BJ (cell line): ENCODE measurements around the gene GCNT3. TPM values are rescaled to one million over a fixed set of nuclear protein-coding genes. Genes with fewer than 3 reads are reported as not detected.

ENCODE experiments used
- CTCF ChIA-PET: fragments of 350-600 bp; formaldehyde crosslinking; extraction: SDS; loops from one replicate; lab custom pipeline; 2021; ENCODE audit warnings: antibody characterized with exemption, inconsistent platforms; lab: Yijun Ruan, JAX
- POLR2A ChIA-PET: fragments of 300-600 bp; sonication (Branson Sonifier 250); formaldehyde crosslinking; extraction: SDS; loops from one replicate; lab custom pipeline; 2021; ENCODE audit warnings: antibody characterized with exemption; lab: Charles Lee
- DNase-seq: peaks from one replicate; pipeline ENCODE4 v3.0.0-alpha.2; 2011; ENCODE audit warnings: low read depth
- H3K27me3 ChIP-seq: 2 replicates; pipeline ENCODE4 v1.6.0; 2011; ENCODE audit warnings: low read length; ENCODE audit not compliant: control insufficient read depth, insufficient read depth
- H3K36me3 ChIP-seq: 2 replicates; pipeline ENCODE4 v1.5.1; 2011; ENCODE audit warnings: low read length; ENCODE audit not compliant: control insufficient read depth, insufficient read depth
- H3K4me3 ChIP-seq: 2 replicates; pipeline ENCODE4 v1.5.1; 2011; ENCODE audit warnings: low read depth, mild to moderate bottlenecking, control low read depth, low read length
- CTCF ChIP-seq: IDR thresholded peaks from 2 replicates; pipeline ENCODE4 v1.5.1; 2011; ENCODE audit warnings: low read depth, mild to moderate bottlenecking, control low read depth, inconsistent platforms, low read length, moderate library complexity; ENCODE audit not compliant: insufficient read depth
- polyA plus RNA-seq: library from polyadenylated mRNA; depleted of rRNA; stranded (reverse); fragments of >200 nt; gene quantifications from 2 replicates; pipeline ENCODE4 v1.2.3, GENCODE V29; 2011; rRNA removed
- small RNA-seq: library from RNA; depleted of rRNA; stranded (forward); fragments of <200 nt; gene quantifications from one replicate; pipeline ENCODE3, GENCODE V24; 2012; ENCODE audit warnings: low replicate concordance, low read depth; ENCODE audit not compliant: insufficient read length

The GCNT3 gene
- polyA plus RNA-seq, 1 experiment = not detected

GRCh38 chr15:59659366-59659765, 47.8 kb downstream of the GCNT3 start:
- no peaks in the 10 kb centered on the region for H3K27me3 ChIP-seq
- no peak for DNase-seq
- POLR2A ChIA-PET = no interaction called here
- CTCF ChIA-PET = interaction anchor here (1.0 kb wide), 1 partner anchor 8 kb away, joined by 3 read pairs; no protein-coding TSS in a partner anchor
- no peak overlapping the region for H3K4me3 ChIP-seq
- peaks cover 3% of the 10 kb centered on the region; the same call in 1 of the 2 replicates for H3K36me3 ChIP-seq
- no peak for TF ChIP-seq CTCF

- no peak for TF ChIP-seq CTCF
- CTCF ChIA-PET = no interaction called here
- Histone ChIP-seq H3K4me3 (no peak overlapping the region), H3K27me3 (no peaks in the 10 kb centered on the region), H3K36me3 (peaks cover 4% of the 10 kb centered on the region; the same call in 1 of the 2 replicates)
- no peak for DNase-seq
- POLR2A ChIA-PET = no interaction called here
Measured at GRCh38 chr15:59662260-59662659, 50.7 kb downstream of the GCNT3 start.

- TF ChIP-seq CTCF = no peak
- CTCF ChIA-PET = no interaction called here
- POLR2A ChIA-PET = no interaction called here
- peaks cover 8% of the 10 kb centered on the region for H3K36me3 ChIP-seq
- H3K4me3 ChIP-seq = no peak overlapping the region
- H3K27me3 ChIP-seq = no peaks in the 10 kb centered on the region
- DNase-seq = no peak
Measured at GRCh38 chr15:59668556-59668955, 57.0 kb downstream of the GCNT3 start.

Small RNAs within 50 kb of the gene (small RNA-seq; reads per million reads assigned to genes)
- not detected for gene RNA5SP396

Other genes with a start within 250 kb of the GCNT3 start
- 34.0 and 55.8 TPM in 2 replicates for gene MYO1E, start 238.9 kb upstream of the GCNT3 start, polyA plus RNA-seq
- gene FAM81A, start 173.6 kb upstream of the GCNT3 start, polyA plus RNA-seq = 0.06 TPM in 1 of 2 replicates, not detected in the other
- gene GTF2A2, start 45.7 kb downstream of the GCNT3 start, polyA plus RNA-seq = 10.8 and 30.3 TPM in 2 replicates
- 25.3 and 38.9 TPM in 2 replicates for gene BNIP2, start 77.5 kb downstream of the GCNT3 start, polyA plus RNA-seq